ENCODE results near the gene PECR.

Gene PECR

DNA sequence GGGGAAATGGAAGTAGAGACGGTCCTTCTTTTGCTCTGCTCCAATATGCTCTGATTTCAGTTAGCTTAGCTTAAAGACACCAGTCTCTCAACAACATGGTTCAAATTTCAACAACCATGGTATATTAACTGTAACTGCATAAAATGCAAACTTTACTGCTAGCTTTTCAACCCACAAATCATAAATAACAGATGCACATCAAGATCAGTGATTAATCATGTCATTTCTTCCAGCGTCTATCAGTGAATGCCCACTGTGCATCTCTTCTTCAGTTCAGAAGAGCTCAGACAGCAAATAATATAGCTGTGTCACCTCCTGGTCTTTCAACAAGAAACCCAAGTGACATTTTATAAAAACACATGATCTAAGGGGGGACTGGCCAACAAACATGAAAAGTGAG, 12.6 kb downstream of the PECR start:
- no peak for DNase-seq

DNA sequence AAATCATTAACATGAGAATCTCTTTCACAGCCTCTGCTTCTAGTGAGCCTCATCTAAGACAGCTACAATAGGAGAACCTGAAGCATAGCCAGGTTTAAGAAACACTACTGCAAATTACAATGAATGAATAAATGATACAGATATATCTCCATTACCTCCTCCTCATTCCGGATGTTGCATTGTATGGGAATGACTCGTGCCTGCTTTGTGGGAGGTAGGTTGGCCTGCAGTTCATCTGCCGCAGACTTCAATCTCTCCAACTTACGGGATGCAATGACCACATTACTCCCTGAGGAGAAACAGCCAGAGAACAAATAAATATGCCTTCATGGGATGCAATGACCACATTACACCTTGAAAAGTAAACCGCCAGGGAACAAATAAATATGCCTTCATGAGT, 15.4 kb downstream of the PECR start:
- no peak for DNase-seq

DNA sequence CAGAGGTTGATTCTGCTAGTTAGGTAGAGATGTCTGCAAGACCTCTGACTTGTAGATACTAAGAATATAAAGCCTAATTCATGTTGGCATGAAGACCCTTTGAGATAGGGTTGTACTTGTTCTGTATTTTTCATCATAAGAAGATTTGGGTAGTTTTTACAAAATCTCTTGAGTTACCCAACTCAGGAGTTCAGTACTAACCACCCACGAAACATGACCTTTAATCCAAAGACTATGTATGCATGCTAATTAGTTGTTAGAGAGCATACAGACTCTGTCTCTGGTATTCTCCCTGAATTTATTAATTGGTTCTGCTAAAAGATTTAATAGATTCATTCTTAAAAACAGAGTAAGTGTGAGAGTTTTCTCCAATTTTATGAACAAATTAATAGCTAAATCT, 16.9 kb downstream of the PECR start:
- DNase-seq, result no peak

DNA sequence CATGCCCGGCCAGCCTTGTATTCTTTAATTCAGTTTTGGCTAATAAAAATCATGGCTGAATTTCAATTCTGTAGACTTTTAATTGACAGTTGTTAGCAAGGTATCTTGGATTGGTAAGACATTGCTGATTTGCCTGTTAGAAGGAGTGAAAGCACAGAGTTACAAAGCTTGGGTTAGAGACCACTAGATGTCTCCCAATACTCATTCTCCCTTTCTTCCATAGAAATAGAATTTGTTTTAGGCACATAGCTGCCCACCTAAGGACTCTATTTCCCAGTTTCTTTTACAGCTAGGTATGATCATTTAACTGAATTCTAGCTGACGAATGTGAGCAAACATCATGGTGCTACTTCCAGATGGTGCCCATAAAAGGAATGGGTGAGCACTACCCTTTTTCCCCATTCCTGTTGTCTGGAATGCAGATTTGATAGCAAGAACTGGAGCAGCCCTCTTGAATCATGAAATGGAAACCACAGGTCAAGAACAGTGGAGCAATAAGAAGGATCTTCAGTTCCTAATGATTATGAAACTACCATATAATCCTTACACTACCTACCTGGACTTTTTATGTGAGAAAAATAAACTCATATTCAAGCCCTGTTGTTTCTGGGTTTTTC, 17.5 kb downstream of the PECR start:
- DNase-seq, result no peak

DNA sequence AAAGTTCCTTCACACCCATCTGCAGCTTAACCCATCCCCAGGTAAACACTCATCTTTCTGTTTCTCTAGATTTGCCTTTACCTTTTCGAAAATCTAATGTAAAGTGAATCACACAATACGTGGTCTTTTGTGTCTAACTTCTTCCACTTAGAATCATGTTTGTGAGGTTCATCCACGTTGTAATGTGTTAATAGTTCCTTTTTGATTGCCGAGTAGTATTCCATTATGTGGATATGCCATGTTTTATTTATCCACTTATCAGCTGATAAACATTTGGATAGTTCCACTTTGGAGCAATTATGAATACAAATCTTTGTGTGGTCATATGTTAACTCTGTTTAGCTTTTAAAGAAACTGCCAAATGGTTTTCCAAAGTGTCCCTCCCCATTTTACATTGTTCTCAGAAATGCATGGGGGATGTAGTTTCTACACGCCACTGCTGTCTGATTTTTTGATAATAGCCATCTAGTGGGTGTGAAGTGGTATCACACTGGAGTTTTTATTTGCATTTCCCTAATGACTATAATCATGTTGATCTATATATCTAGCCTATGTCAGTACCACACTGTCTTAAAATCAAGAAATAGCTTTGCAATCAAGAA, 22.3 kb downstream of the PECR start:
- no peak for DNase-seq

DNA sequence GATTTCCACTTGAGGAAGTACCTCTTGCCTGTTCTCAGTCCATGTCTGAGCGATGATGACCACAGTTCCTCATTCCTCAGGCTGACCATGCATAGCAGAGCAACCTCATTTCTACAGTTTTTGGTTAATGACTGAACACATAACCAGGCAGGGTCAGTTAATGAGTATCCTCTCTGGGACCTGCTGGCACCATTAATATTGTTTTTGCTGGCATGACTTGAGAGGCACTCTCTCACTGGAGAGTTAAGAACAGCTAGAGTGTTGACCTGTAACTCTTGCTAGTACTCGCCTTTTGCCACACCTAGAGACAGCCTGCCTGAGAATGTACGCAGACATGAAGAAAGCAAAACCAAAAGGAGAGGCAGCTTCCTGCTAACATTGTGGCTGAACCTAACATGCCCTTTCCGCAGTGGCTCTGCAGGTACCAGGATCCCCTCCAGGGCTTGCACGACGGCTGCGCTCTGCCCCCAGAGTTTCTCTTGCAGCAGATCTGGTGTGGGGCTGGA, 23.9 kb downstream of the PECR start:
- no peak for DNase-seq

DNA sequence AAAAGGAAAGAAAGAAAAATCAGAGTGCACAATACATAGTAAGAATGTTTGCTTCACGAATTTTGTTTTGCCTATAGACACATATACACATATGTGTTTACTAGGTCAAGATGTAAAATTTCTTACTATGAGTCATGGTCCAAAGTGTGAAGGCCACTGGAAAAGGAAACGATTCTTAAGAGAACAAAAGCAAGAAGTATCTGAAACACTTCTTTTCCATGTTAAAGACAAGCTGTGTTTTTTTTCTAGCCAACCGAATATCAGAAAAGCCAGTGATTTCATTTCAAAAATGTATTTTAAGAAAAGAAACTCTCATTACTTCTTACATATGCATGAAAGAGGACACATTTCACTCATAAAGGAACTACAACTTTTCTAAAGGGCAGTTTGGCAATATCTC, 24.9 kb downstream of the PECR start:
- DNase-seq, result no peak

DNA sequence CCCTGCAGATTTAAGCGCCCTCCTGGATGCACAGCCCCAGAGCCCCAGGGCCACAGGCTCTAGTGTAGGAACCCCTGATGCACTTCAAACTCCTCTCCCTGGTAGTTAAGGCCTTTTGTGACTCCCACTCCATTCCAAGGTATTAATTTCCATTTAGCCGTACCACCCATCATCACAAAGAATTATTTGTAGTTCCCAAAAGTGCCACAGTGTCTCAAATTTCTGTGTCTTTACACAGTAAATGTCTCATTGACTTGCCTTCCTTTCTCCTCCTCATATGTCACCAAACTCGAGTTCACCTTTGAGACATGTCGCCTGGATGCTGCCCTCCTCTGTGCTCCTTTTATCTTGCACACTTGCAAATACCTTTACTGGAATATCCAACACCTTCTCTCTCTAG, 25.9 kb downstream of the PECR start:
- no peak for DNase-seq

DNA sequence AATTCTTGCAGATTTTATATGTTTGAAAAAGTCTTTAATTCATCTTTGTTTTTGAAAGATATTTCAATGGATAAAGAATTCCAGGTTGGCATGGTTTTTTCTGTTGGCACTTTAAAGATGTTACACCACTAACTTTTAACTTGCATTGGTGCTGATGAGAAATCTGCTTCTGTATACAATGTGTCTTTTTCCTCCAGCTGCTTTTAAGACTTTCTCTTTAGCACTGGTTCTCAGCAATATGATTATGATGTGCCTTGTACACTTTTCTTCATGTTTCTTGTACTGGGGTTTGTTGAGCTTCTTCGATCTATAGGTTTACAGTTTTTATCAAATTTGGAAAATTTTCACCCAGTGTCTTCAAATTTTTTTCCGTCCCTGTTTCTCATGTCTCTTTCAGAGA, 29.2 kb downstream of the PECR start:
- DNase-seq, result no peak

DNA sequence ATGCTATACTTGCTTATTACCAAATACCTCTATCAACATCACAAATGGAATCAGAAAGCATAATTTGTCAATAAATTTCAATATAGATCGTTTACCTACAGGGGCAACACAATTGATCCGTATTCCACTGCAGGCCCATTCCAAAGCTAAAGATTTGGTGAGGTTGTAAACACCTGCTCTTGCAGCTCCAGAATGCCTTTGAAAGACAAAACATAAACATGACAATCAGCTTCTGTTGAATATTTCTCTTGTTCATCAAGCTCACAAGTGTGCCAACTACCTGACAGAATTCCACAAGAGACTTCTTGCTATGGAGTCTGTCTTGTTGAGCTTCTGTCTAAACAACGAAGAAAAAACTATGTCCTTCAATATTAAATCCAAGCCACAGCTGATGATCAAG, 30.3 kb downstream of the PECR start:
- DNase-seq, result no peak

DNA sequence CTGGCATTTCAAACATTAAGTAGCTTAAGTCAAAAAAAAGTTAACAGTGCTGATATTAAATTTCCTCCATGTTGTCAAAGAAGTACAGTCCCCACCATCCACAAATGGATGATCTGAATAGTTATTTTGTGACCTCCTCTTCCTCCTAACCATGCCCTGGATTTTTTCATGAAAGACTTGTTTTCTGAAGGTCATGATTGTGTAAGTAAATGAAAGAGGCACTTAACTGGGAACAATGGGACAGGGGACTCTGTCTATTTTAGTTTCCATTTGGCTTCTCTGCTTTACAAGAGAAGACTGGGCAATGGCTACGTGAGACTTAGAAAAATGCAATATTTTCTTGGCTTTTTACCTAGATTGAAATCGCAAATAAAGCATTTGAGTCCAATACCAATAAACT, 32.2 kb downstream of the PECR start:
- no peak for DNase-seq

DNA sequence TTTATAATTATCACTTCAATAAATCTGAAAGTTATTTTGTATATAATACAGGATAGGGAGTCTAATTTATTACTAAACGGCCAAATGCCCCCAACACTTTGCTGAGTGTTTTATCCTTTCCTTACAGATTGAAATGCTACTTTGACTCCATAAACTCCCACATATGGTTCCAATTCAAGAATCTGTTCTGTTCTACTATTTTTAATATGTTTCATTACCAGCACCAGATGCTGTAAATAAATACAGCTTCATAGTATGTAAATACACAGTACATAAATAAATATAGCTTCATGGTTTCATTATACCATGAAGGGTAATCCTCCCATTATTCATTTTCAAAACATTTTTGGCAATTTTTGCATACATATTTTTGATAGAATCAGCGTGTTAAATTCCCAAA, 34.2 kb downstream of the PECR start:
- DNase-seq, result no peak

DNA sequence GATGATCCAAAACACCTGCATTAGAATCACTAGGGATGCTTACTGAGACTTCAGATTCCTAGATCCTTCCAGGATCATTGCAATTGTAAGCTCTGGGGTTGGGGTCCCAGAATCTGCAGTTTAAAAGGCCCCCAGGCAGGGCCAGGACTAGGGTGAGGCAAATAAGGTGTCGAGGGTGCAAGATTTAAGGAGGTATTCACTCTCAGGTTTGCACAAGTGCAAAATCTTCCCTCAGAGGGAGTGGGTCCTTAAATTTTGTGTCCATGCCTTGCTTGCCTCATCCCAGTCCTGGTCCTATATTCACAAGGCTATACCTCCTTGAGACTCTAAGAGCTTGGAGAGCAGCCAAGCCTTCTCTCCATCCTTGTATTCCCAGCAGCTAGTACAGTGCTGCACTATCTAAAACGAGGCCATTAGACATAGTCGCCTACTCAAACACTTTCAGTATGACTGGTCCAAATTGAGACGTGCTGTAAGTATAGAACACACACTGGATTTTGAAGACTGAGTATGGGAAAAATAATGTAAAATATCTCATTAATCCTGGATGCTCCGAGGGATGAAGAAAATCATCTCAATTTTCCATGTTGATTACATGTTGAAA, 36.6 kb downstream of the PECR start:
- DNase-seq, result no peak

DNA sequence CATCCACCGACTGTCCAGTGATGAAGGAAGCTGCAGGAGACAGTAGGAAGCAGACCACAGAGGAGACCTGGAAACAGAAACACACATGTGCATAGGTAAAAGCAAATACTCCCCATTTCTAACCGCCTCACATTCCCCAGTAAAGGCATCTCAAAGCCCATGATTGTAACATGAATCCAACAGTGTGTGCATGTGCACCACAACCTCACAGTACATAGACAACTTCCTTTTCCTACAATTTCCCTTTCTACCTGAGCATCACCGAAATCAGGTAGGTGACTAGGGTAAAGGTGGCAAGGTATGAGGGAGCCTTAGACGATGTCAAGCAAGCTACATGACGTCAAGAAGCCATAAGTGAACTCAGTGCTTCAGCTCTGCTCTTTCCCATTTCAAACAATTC, 37.7 kb downstream of the PECR start:
- DNase-seq, result no peak

DNA sequence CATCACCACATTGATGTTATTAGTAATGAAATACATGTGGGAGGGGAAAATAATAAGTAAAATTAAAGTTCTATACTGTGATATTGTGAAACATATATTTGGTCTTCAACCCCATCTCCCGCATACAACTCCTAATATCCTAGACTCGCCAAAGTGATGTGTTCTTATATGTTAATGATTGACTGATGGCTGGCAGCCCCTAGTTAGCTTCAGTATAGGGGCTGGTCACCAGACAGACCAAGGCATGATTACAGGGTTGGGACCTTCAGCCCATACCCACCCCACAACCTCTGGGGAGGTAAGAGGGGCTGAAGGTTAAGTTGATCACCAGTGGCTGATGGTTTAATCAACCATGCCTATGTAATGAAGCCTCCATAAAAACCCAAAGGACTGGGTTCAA, 40.2 kb downstream of the PECR start:
- DNase-seq, result no peak

DNA sequence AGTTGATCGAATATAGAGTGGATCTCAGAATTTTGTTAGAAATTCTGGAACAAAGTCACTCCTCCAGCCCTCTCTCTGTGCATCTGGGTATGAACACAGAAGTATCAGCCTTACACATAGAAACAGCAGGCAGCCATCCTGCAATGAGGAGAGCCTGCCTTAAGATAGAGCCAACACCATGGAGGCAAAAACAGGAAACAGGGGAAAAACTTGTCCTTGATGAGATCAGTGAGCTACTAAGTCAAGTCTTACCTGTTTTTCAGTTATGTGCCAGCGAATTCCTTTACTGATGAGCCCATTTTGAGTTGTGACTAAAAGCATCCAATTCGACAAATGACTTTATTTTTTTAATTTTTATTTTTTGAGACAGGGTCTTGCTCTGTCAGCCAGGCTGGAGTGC, 41.7 kb downstream of the PECR start:
- DNase-seq, result no peak

DNA sequence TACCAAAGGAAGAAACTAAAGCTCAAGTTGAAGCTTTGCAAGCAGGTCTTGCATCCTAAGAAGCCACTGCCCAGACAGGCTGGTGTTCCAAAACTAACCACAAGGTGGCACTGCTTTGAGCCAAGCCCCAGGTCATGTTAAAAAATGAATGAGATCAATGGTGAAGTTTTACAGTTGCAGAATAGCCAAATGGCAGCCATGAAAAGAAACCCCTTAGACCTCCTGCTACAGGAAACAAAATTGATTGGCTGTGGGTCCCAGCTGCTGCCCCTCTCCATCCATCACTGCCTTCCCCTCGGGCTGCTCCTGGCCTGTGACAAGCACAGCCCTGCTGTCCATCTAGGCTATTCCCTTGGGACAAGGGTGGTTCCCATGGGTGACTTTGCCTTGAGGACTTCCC, 47.5 kb downstream of the PECR start:
- DNase-seq, result peak; percentile 55

DNA sequence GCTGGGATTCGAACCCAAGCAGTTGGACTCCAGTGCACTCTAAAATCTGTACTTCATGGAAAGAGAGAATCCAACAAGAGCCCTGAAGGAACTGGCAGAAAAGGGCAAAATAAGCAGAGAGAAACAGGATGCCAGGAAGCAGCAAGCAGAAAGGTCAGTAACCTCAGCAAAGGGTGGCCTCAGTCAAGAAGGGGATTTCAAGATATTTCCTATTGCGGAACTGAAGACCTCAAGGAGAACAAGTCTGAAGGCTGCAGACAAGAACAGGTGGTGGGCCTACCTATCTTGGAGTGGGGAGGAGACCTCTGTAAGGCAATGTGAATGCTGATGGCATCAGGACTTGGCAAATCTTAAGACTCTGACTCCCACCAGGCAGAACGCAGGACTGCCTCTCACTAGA, 48.2 kb downstream of the PECR start:
- no peak for DNase-seq

DNA sequence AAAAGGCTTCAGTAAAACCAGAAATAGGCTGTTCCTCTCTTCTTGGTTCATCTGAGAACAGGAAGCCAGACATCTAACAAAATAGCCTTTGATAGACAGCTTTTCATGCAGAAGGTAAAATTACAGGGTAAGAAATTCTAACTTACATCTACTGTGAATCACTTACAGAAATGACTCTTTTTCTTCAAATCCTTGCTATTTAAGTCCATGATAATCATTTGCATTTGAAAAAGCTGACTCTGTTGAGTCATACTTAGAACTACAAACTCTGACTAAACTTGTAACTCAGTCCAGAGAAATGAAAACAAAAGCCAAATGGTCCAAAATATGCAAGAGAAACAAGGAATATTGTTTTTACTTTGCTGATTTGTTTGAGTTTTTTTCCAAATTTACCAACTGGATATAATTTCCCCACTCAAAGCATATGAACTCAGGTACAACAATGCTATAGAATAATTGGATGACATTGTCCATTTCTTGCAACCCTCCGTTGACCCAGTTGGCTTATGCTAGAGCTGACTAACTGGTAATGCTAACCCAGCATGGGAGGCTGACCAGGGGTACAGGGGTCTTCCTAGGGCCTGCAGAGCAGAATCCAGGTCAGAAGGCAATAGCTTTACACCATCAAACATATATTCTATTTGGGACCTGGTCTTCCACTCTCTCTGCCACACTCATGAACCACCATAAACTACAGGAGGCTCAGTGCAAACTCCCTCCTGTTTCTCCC, 49.5 kb downstream of the PECR start:
- no peak for DNase-seq

DNA sequence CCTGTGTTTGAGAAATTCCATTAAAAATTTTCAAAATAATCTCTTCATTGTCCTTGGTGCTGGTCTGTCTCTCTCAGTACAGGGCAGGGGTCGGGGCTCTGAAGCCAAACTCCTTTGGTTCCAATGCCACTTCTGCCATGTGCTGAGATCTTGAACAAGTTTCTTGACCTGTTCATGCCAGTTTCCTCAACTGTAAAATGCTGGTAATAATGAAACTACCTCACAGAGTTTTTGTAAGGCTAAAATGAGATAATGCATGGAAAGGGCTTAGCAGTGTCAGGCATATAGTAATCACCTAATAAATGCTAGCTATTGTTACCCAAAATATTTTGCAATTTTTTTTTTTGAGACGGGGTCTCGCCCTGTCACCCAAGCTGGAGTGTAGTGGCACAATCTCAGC, 51.4 kb downstream of the PECR start:
- no peak for DNase-seq

DNA sequence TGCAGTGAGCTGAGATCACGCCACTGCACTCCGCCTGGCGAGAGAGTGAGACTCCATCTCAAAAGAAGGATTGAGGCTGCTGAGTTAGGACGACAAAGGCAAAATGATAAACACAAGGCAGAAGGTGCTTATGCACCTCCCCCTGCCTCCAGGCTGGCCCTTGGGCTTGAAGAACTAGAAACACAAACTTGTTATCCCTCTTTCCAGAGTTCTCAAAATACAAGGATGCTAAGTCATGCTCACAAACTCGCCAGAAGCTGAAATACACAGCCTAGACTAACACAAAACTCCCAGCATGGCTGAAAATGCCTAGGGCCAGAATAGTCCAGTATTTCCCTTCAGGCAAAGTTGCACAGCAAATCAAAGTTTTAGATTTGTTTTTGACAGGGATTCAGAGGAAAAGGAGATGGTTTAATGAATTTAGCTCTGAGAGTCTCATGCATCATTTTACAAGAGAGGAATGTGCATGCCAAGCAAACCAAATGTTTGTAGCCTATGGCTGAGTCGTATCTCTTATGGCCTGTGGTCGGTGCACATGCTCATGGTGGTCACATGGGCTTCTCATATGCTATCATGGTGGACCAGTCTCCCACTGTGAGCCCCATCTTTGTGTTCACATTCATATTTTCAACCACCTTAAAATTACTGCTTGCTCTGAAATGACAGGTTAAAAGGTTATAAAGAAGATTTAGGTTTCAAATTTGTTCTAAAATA, 52.0 kb downstream of the PECR start:
- no peak for DNase-seq

DNA sequence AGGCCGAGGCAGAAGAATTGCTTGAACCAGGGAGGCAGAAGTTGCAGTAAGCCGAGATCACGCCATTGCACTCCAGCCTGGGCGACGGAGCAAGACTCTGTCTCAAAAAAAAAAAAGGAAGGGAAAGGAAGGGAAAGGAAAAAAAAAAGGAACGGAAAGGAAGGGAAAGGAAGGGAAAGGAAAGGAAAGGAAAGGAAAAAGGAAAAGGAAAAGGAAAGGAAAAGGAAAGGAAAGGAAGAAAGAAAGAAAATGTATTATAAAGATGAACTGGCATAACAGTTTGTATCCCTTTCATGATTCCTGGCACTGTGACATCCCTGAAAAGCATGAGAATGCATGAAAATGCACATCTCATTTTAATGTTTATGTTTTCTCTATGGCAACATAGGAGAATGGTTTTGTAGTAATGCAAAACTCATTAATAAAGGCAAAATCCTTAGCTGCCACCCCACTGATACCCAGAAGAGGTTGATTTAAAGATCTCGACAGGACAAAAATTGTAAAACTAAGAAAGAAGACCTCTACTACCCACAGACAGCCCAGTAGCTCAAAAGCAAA, 56.8 kb downstream of the PECR start:
- DNase-seq, result no peak

DNA sequence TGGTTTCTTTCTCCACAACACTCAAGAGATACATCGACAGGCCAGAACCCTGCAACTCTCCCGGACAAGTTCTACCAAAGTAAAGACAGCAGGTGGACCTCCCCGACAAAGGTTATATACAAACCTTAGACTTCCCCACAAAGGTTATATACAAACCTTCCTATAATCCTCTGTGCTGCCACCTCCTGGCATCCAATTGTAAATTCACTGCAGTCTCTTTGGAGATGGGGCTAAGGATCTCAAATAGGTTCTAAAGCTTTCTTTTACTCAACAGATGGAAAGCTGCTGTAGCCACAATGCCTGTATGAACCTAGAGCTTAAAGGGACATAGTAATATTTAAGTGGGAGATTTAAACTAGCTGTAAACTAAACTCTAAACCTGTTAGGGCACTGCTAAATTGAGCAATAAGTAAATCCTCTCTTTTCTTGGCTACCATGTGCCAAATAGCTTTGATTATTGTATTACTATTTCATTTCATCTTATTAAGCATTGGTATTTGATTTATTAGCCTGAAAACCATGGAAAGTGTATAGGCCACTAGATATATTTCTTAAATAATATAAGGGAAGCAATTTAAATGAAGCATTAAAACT, 58.5 kb downstream of the PECR start:
- DNase-seq, result no peak

All from effector CD8-positive, alpha-beta T cell (primary cell).